Coronary artery (tissue), 2 donors: ENCODE measurements around the gene CDCA7.
"Not testable (repeated sequence)": the region's sequence is repeated elsewhere in the genome, so short reads cannot be mapped to it uniquely, and the experiment has no call there.

Experiments
- DNase-seq: peaks from one replicate; pipeline ENCODE4 v3.0.0-alpha.2; 2017; ENCODE audit warnings: low spot score
- H3K27ac ChIP-seq, 2 donors: fragments of 200-600 bp; sonication (generic); one replicate each; pipeline ENCODE4 v1.5.1; 2016 to 2019
- H3K4me3 ChIP-seq: fragments of 200-600 bp; sonication (generic); 2 replicates; pipeline ENCODE4 v1.5.1; 2016; ENCODE audit warnings: mild to moderate bottlenecking, moderate library complexity
- CTCF ChIP-seq: fragments of 200-600 bp; sonication (generic); IDR thresholded peaks from one replicate; pipeline ENCODE4 v1.5.1; 2019; ENCODE audit warnings: antibody characterized with exemption

CDCA7 gene

DNA sequence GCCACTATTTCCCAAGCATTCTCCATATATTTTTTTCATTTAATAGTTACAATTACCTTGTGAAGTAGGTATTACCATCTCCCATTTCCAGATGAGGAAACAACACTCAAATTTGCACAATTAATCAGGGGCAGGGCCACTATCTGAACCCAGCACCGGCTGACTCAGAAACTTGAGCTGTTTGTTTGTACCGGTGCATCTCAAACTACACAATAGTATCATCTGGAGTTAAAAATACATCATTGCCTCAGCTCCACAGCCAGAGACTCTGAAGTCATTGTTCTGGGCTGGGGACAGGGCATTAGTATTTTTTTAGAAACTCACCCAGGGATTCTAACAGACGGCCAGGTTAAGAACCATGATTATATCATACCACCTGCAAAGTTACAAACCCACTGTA lies 55.9 kb downstream of the CDCA7 start:
- Histone ChIP-seq H3K4me3 (no peak overlapping the region), H3K27ac (no peak overlapping the region)
- no peak for TF ChIP-seq CTCF
- no peak for DNase-seq

GRCh38 chr2:173412628-173413027 lies 58.0 kb downstream of the CDCA7 start:
- TF ChIP-seq CTCF: no peak
- DNase-seq: no peak
- H3K27ac ChIP-seq: no peak overlapping the region
- no peak overlapping the region for H3K4me3 ChIP-seq

- DNase-seq: no peak
- TF ChIP-seq CTCF: no peak
- no peak overlapping the region for H3K27ac ChIP-seq
- no peak overlapping the region for H3K4me3 ChIP-seq
These were observed 60.2 kb downstream of the CDCA7 start for GRCh38 chr2:173414823-173415322.

- Histone ChIP-seq H3K27ac (no peak overlapping the region), H3K4me3 (no peak overlapping the region)
- DNase-seq: no peak
- no peak for TF ChIP-seq CTCF
These were observed 61.0 kb downstream of the CDCA7 start for GRCh38 chr2:173415431-173416381.

- not testable (repeated sequence) for H3K4me3 ChIP-seq, H3K27ac ChIP-seq, DNase-seq
These were observed 61.9 kb downstream of the CDCA7 start for GRCh38 chr2:173416415-173417152.

- no peak overlapping the region for H3K4me3 ChIP-seq
- H3K27ac ChIP-seq: no peak overlapping the region
- DNase-seq: no peak
- no peak for TF ChIP-seq CTCF
These were observed 62.7 kb downstream of the CDCA7 start for GRCh38 chr2:173417341-173417740.

DNA sequence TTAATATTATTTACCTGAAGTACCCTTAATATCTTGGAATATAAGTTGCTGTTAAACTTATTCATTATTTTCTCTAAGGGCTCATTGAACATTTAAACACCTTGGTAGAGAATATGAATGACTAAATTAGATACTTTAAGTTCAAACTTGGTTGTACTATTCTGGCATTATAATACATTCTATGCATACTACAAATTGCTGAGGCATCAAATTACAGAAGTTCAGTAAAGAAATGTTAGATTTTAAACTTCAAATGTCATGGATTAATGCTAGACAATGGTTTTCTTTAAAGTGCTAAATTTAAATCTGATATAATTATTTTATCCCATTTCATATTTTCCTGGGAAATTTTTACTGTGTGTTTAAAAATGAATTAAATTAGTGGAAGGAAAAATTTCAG lies 63.1 kb downstream of the CDCA7 start:
- Histone ChIP-seq H3K4me3 (no peak overlapping the region), H3K27ac (no peak overlapping the region)
- TF ChIP-seq CTCF: no peak
- no peak for DNase-seq
